DND-41 (cell line): ENCODE results near the gene RNF31.

ENCODE experiments used
- ATAC-seq: fragments of 200-7000 bp; cut with Tn5 transposase; 3 replicates; pipeline ENCODE4 v1.9.1; 2021; ENCODE audit warnings: low read depth; ENCODE audit not compliant: insufficient read depth
- DNase-seq: peaks from one replicate; pipeline ENCODE4 v3.0.0-alpha.2; 2020
- H2AFZ ChIP-seq: 2 replicates; pipeline ENCODE4 v1.6.0; 2012; ENCODE audit warnings: low read depth, low read length
- H3K27ac ChIP-seq: 2 replicates; pipeline ENCODE4 v1.5.1; 2012; ENCODE audit warnings: low read length, inconsistent platforms
- H3K27me3 ChIP-seq: fragments of 200-600 bp; sonication (generic); 2 replicates; pipeline ENCODE4 v1.6.0; 2012; ENCODE audit warnings: low read length, mild to moderate bottlenecking, inconsistent platforms; ENCODE audit not compliant: insufficient read depth, poor library complexity
- H3K36me3 ChIP-seq: 2 replicates; pipeline ENCODE4 v1.5.1; 2012; ENCODE audit warnings: low read length, inconsistent platforms; ENCODE audit not compliant: insufficient read depth
- H3K4me1 ChIP-seq: 2 replicates; pipeline ENCODE4 v1.5.1; 2012; ENCODE audit warnings: mild to moderate bottlenecking, low read length; ENCODE audit not compliant: insufficient read depth
- H3K4me2 ChIP-seq: 2 replicates; pipeline ENCODE4 v1.6.0; 2012; ENCODE audit warnings: mild to moderate bottlenecking, moderate library complexity, low read length, inconsistent platforms; ENCODE audit not compliant: insufficient read depth
- H3K4me3 ChIP-seq, 2 experiments: fragments of 200-600 bp in 1 of 2; shearing (Covaris generic) in 1 of 2; 2 replicates each; pipeline ENCODE4 v1.5.1; 2012 to 2016; ENCODE audit warnings: inconsistent platforms in 2 of 2, low read length in 2 of 2, mild to moderate bottlenecking in 2 of 2, low read depth in 1 of 2, moderate library complexity in 1 of 2
- H3K79me2 ChIP-seq: 2 replicates; pipeline ENCODE4 v1.6.0; 2012; ENCODE audit warnings: low read length, inconsistent platforms; ENCODE audit not compliant: insufficient read depth
- H3K9ac ChIP-seq: 2 replicates; pipeline ENCODE4 v1.6.0; 2012; ENCODE audit warnings: low read depth, mild to moderate bottlenecking, inconsistent platforms, low read length, moderate library complexity
- H3K9me3 ChIP-seq: 2 replicates; pipeline ENCODE4 v1.5.1; 2012; ENCODE audit warnings: low read length, moderate library complexity, mild to moderate bottlenecking, inconsistent platforms; ENCODE audit not compliant: insufficient read depth, severe bottlenecking
- H4K20me1 ChIP-seq: 2 replicates; pipeline ENCODE4 v1.6.0; 2012; ENCODE audit warnings: low read length; ENCODE audit not compliant: insufficient read depth
- CTCF ChIP-seq: IDR thresholded peaks from 2 replicates; pipeline ENCODE4 v1.5.1; 2012; ENCODE audit warnings: borderline replicate concordance, low read length, moderate library complexity, mild to moderate bottlenecking; ENCODE audit not compliant: poor library complexity, severe bottlenecking; ENCODE audit errors: extremely low read depth
- EZH2 ChIP-seq: IDR thresholded peaks from 3 replicates; pipeline ENCODE4 v1.6.1; 2012; ENCODE audit warnings: borderline replicate concordance, low read depth, mild to moderate bottlenecking, moderate library complexity, low read length, inconsistent platforms; ENCODE audit not compliant: severe bottlenecking

The RNF31 gene

DNA sequence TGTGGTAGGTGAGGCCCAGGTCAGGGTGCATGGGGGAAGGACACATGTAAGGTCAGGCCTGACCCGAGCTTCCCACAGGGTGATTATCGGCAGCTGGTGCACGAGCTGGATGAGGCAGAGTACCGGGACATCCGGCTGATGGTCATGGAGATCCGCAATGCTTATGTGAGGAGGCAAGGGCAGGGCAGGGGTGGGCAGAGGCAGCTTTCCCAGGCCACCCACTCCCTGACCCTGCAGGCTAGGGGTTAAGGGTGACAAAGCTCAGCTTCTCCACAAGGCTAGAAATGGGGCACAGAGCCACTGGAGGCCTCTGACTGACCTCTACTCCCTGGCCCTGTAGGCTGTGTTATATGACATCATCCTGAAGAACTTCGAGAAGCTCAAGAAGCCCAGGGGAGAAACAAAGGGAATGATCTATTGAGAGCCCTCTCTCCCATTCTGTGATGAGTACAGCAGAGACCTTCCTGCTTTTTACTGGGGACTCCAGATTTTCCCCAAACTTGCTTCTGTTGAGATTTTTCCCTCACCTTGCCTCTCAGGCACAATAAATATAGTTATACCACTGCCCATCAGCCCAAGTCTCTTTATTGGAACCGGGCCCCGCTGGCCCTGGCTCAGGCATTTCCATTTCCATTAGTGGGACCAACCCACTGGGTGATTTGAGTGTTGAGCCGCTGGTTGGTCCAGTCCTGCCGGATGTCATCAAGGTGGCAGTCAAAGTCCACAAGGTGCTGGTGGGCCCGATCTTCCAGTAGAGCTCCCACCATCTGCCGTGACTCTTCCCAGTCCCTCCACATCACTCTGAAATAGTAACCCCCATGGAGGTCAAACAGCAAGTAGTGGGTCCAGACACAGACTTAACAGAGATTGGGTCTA, 8.7 kb upstream of the RNF31 start:
- Histone ChIP-seq H3K27ac (no peak overlapping the region), H3K4me3 (peak overlapping the region in 1 of 2 experiments; percentile 95; a peak in 2 of 4 replicates), H2AFZ (no peak overlapping the region), H3K4me1 (peaks cover 67% of the 10 kb centered on the region), H3K9me3 (no peaks in the 10 kb centered on the region), H3K9ac (peak overlapping the region; percentile 10; the same call in 1 of the 2 replicates), H3K36me3 (peaks cover 44% of the 10 kb centered on the region), H3K27me3 (no peaks in the 10 kb centered on the region), H4K20me1 (peaks cover 32% of the 10 kb centered on the region; the same call in 1 of the 2 replicates), H3K79me2 (peaks cover 54% of the 10 kb centered on the region), H3K4me2 (peak overlapping the region; percentile 74; the same call in 1 of the 2 replicates)
- no peak for TF ChIP-seq EZH2
- TF ChIP-seq CTCF, result no peak
- DNase-seq (no peak), ATAC-seq (no peak)

GRCh38 chr14:24139272-24139934, 7.9 kb upstream of the RNF31 start:
- peaks cover 73% of the 10 kb centered on the region for H3K4me1 ChIP-seq
- H2AFZ ChIP-seq, result no peak overlapping the region
- DNase-seq (no peak), ATAC-seq (no peak)
- H3K36me3 ChIP-seq, result peaks cover 51% of the 10 kb centered on the region
- peaks cover 32% of the 10 kb centered on the region; the same call in 1 of the 2 replicates for H4K20me1 ChIP-seq
- no peaks in the 10 kb centered on the region for H3K9me3 ChIP-seq
- peak overlapping the region; percentile 20; the same call in 1 of the 2 replicates for H3K27ac ChIP-seq
- H3K27me3 ChIP-seq, result no peaks in the 10 kb centered on the region
- TF ChIP-seq CTCF (no peak), EZH2 (no peak)
- H3K4me2 ChIP-seq, result peak overlapping the region; percentile 74
- peak overlapping the region in 1 of 2 experiments; percentile 74; a peak in 2 of 4 replicates for H3K4me3 ChIP-seq
- H3K9ac ChIP-seq, result peak overlapping the region; percentile 19; the same call in 1 of the 2 replicates
- H3K79me2 ChIP-seq, result peaks cover 61% of the 10 kb centered on the region

DNA sequence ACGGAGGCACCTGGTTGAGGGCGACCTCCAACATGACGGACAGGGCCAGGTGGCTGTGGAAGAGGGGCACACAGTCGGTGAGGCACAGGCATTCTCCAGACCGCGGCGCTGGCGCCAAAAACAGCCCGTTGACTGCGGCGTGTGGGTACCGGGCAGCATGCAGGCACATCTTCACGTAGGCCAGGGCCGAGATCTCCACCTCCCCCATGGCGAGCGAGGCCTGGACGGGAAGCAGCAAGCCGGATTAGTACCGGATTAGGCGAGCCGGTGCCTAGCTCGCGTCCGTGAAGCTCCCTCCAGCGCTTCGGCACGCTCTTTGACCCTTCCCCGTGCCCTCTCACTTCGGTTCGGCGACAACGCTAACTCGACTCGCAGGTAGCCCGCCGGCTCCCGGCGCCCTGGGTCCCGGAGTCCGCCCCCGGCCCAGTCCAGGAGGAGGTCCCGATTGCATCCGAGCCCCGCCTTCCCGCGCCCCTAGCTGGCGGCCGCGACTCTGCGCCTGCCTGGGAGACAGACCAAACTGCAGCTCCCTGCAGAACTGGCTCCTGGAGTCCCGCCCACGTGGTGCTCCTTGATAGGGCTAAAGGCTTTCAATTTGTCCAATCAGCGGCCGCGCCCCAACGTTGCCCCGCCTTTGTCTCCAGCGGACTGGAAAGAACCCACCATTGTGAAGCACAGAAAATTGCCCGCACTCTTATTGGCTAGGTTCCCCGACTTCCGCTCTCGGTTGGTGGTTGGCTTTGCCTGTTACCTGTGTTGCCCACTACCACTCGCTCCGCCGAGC, 6.0 kb upstream of the RNF31 start, which contains the start of gene EMC9:
TSS of gene EMC9 (minus strand) at position 495 of the 784 bp plus-strand sequence. CDS start at position 208, 287 bp downstream.
- TF ChIP-seq CTCF (peak; percentile 54), EZH2 (no peak)
- peak; percentile 100 for DNase-seq
- peak within 1 kb of the TSS; percentile 79 for H3K4me2 ChIP-seq
- no peaks in the 10 kb centered on the region for H3K9me3 ChIP-seq
- no peaks in the 10 kb centered on the region for H3K27me3 ChIP-seq
- peak within 1 kb of the TSS; percentile 83 for H3K9ac ChIP-seq
- H3K27ac ChIP-seq, result peak within 1 kb of the TSS; percentile 94
- H3K4me3 ChIP-seq, result peak within 1 kb of the TSS; percentile 39 to 74
- H2AFZ ChIP-seq, result peak within 1 kb of the TSS; percentile 77
- peaks cover 62% of the 10 kb centered on the region for H3K36me3 ChIP-seq
- H3K79me2 ChIP-seq, result peaks cover 77% of the 10 kb centered on the region
- peaks cover 38% of the 10 kb centered on the region; the same call in 1 of the 2 replicates for H4K20me1 ChIP-seq
- ATAC-seq, result peak; percentile 87
- H3K4me1 ChIP-seq, result peaks cover 84% of the 10 kb centered on the region
